ENCODE results near the gene VIL1.

DNA sequence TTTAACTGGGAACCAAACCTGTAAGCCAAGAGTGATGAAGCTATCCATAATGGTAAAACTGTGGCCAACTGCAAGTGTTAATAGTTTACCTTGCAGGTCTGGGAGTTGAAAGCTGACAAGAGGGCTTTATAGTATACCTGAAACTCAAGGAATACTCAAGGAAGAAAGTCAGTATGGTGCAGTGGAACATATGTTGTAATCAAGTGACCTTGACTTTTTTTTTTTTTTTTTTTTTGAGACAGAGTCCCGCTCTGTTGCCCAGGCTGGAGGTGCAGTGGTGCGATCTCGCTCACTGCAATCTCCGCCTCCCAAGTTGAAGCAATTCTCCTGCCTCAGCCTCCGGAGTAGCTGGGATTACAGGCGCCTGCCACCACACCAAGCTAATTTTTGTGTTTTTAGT is 27.6 kb downstream of the VIL1 start:
- TF ChIP-seq EZH2 (IDR thresholded peaks at IDR 0.05; ENCODE audit: insufficient read depth, low read length) = no peak
- TF ChIP-seq, protein P1, sequence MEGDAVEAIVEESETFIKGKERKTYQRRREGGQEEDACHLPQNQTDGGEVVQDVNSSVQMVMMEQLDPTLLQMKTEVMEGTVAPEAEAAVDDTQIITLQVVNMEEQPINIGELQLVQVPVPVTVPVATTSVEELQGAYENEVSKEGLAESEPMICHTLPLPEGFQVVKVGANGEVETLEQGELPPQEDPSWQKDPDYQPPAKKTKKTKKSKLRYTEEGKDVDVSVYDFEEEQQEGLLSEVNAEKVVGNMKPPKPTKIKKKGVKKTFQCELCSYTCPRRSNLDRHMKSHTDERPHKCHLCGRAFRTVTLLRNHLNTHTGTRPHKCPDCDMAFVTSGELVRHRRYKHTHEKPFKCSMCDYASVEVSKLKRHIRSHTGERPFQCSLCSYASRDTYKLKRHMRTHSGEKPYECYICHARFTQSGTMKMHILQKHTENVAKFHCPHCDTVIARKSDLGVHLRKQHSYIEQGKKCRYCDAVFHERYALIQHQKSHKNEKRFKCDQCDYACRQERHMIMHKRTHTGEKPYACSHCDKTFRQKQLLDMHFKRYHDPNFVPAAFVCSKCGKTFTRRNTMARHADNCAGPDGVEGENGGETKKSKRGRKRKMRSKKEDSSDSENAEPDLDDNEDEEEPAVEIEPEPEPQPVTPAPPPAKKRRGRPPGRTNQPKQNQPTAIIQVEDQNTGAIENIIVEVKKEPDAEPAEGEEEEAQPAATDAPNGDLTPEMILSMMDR (IDR thresholded peaks at IDR 0.05; ENCODE audit: insufficient read depth, low read depth, low read length) = no peak

Measured in astrocyte (in vitro differentiated cells and primary cell).